AG10803 (cell line): ENCODE measurements around the gene EFCAB6.

Source experiments
- DNase-seq: peaks from one replicate; pipeline ENCODE4 v3.0.0; 2010; ENCODE audit warnings: low read depth
- H3K4me3 ChIP-seq: 2 replicates; pipeline ENCODE4 v1.5.1; 2011; ENCODE audit warnings: mild to moderate bottlenecking, low read length, control low read depth
- CTCF ChIP-seq: conservative IDR thresholded peaks from 2 replicates; pipeline ENCODE4 v1.5.1; 2011; ENCODE audit warnings: mild to moderate bottlenecking, low read length, control low read depth, inconsistent platforms

EFCAB6 gene

GRCh38 chr22:43825651-43826050, 13.5 kb upstream of the EFCAB6 start:
- H3K4me3 ChIP-seq: no peak overlapping the region
- DNase-seq: peak; percentile 6
- no peak for TF ChIP-seq CTCF

GRCh38 chr22:43824724-43825420, 12.8 kb upstream of the EFCAB6 start:
- TF ChIP-seq CTCF: no peak
- H3K4me3 ChIP-seq: no peak overlapping the region
- DNase-seq: no peak

GRCh38 chr22:43823911-43824665, 12.0 kb upstream of the EFCAB6 start:
- no peak for DNase-seq
- TF ChIP-seq CTCF: no peak
- no peak overlapping the region for H3K4me3 ChIP-seq

- no peak for TF ChIP-seq CTCF
- no peak overlapping the region for H3K4me3 ChIP-seq
- no peak for DNase-seq
Measured at GRCh38 chr22:43823353-43823908, 11.3 kb upstream of the EFCAB6 start.

GRCh38 chr22:43821606-43822425, 9.7 kb upstream of the EFCAB6 start:
- DNase-seq: no peak
- no peak overlapping the region for H3K4me3 ChIP-seq
- no peak for TF ChIP-seq CTCF

GRCh38 chr22:43820651-43821305, 8.7 kb upstream of the EFCAB6 start:
- H3K4me3 ChIP-seq: no peak overlapping the region
- no peak for DNase-seq
- TF ChIP-seq CTCF: no peak
